Ramos (cell line): ENCODE data around the gene STX2.

Experiments used
- in situ Hi-C: fragments of 300-500 bp; cut with MboI; formaldehyde crosslinking; loops from one replicate; pipeline ENCODE4 v1.14.3; 2022; ENCODE audit warnings: low sequenced_read_pairs; ENCODE audit not compliant: unreplicated experiment

Gene STX2

GRCh38 chr12:130743176-130743575, 95.9 kb downstream of the STX2 start:
- in situ Hi-C loops: loop anchor here (10.0 kb wide), 1 partner anchor 698 kb away; no protein-coding TSS in a partner anchor

GRCh38 chr12:130742716-130743115, 96.3 kb downstream of the STX2 start:
- in situ Hi-C loops: loop anchor here (10.0 kb wide), 1 partner anchor 698 kb away; no protein-coding TSS in a partner anchor

- in situ Hi-C loops: loop anchor here (10.0 kb wide), 1 partner anchor 697 kb away; no protein-coding TSS in a partner anchor
Observed at GRCh38 chr12:130742112-130742511, 96.9 kb downstream of the STX2 start.
